SU-DHL-6 (cell line): ENCODE data around the gene G2E3.
A peak's percentile ranks its signal among the peaks of the same experiment; 100 is the strongest.

Source experiments
- H2AFZ ChIP-seq: fragments of 200-600 bp; sonication (generic); 2 replicates; pipeline ENCODE4 v1.6.1; 2014; ENCODE audit warnings: low read depth, mild to moderate bottlenecking, moderate library complexity, mixed read lengths, antibody characterized with exemption, low read length; ENCODE audit not compliant: severe bottlenecking
- H3F3A ChIP-seq: fragments of 200-600 bp; shearing (Covaris generic); 2 replicates; pipeline ENCODE4 v1.6.0; 2016; ENCODE audit warnings: antibody characterized with exemption, mild to moderate bottlenecking; ENCODE audit not compliant: insufficient read depth
- H3K27ac ChIP-seq: fragments of 200-600 bp; sonication (generic); 2 replicates; pipeline ENCODE4 v1.5.1; 2016; ENCODE audit warnings: low read depth, mild to moderate bottlenecking, low read length, moderate library complexity, mixed read lengths
- H3K27me3 ChIP-seq: fragments of 200-600 bp; sonication (generic), shearing (Covaris generic); 2 replicates; pipeline ENCODE4 v1.6.0; 2014; ENCODE audit warnings: mild to moderate bottlenecking, low read length
- H3K36me3 ChIP-seq: fragments of 200-600 bp; sonication (generic); 2 replicates; pipeline ENCODE4 v1.6.1; 2014; ENCODE audit warnings: mild to moderate bottlenecking, low read length, mixed read lengths
- H3K4me2 ChIP-seq: fragments of 300-600, 200-600 bp; shearing (Covaris generic), sonication (generic); 2 replicates; pipeline ENCODE4 v1.6.0; 2014; ENCODE audit warnings: low read length, low read depth, mild to moderate bottlenecking; ENCODE audit not compliant: poor library complexity, severe bottlenecking
- H3K4me3 ChIP-seq: fragments of 200-600 bp; sonication (generic); 2 replicates; pipeline ENCODE4 v1.5.1; 2014; ENCODE audit warnings: antibody characterized with exemption, low read length, mild to moderate bottlenecking, mixed read lengths; ENCODE audit not compliant: insufficient read depth, poor library complexity, severe bottlenecking
- H3K79me2 ChIP-seq: fragments of 200-600 bp; sonication (generic); 2 replicates; pipeline ENCODE4 v1.6.1; 2014; ENCODE audit warnings: mild to moderate bottlenecking, low read length, moderate library complexity; ENCODE audit not compliant: insufficient read depth
- H3K9ac ChIP-seq: fragments of 200-600 bp; sonication (generic); 2 replicates; pipeline ENCODE4 v1.7.0; 2014; ENCODE audit warnings: mild to moderate bottlenecking, low read length
- H3K9me2 ChIP-seq: fragments of 200-600 bp; sonication (generic); replicated peaks from 2 replicates; pipeline ENCODE4 v1.6.1; 2014; ENCODE audit warnings: low read length; ENCODE audit not compliant: insufficient read depth
- H3K9me3 ChIP-seq: fragments of 200-600 bp; sonication (generic); 2 replicates; pipeline ENCODE4 v1.6.1; 2014; ENCODE audit warnings: low read length, mixed read lengths; ENCODE audit not compliant: insufficient read depth
- H4K20me1 ChIP-seq: fragments of 200-600 bp; sonication (generic); 2 replicates; pipeline ENCODE4 v1.6.1; 2014; ENCODE audit warnings: low read depth, mild to moderate bottlenecking, antibody characterized with exemption, low read length, moderate library complexity, mixed read lengths
- CTCF ChIP-seq: fragments of 200-600 bp; sonication (generic); IDR thresholded peaks from one replicate; pipeline ENCODE4 v1.5.1; 2017; ENCODE audit warnings: antibody characterized with exemption, mild to moderate bottlenecking, low read length, moderate library complexity; ENCODE audit not compliant: insufficient read depth, poor library complexity, severe bottlenecking
- EZH2phosphoT487 ChIP-seq: fragments of 200-600 bp; sonication (generic), shearing (Covaris generic); conservative IDR thresholded peaks from 2 replicates; pipeline ENCODE4 v1.6.1; 2018; ENCODE audit warnings: mild to moderate bottlenecking, antibody characterized with exemption, low read length, moderate library complexity, mixed read lengths

The G2E3 gene

GRCh38 chr14:30559638-30560091 is 707 bp downstream of the G2E3 start:
- Histone ChIP-seq H3K27ac (peak overlapping the region; percentile 76), H2AFZ (peak overlapping the region; percentile 95)

GRCh38 chr14:30560581-30560980 is 1.6 kb downstream of the G2E3 start:
- H3K9me2 ChIP-seq: no peaks in the 10 kb centered on the region
- H2AFZ ChIP-seq: no peak overlapping the region
- no peaks in the 10 kb centered on the region for H3F3A ChIP-seq
- H3K9ac ChIP-seq: peak overlapping the region; percentile 84
- H3K27me3 ChIP-seq: no peaks in the 10 kb centered on the region
- no peak overlapping the region for H3K27ac ChIP-seq
- no peaks in the 10 kb centered on the region for H3K9me3 ChIP-seq
- H3K36me3 ChIP-seq: peaks cover 12% of the 10 kb centered on the region
- H3K79me2 ChIP-seq: peaks cover 64% of the 10 kb centered on the region
- peak overlapping the region; percentile 96 for H3K4me2 ChIP-seq
- TF ChIP-seq CTCF (no peak), EZH2phosphoT487 (no peak)
- peaks cover 22% of the 10 kb centered on the region for H4K20me1 ChIP-seq
- H3K4me3 ChIP-seq: peak overlapping the region; percentile 95

More at GRCh38 chr14:30559638-30560091, 707 bp downstream of the G2E3 start:
- Histone ChIP-seq H3K4me3 (peak overlapping the region; percentile 95), H3K27me3 (no peaks in the 10 kb centered on the region), H3K9ac (peak overlapping the region; percentile 84), H3F3A (no peaks in the 10 kb centered on the region), H3K9me3 (no peaks in the 10 kb centered on the region), H3K4me2 (peak overlapping the region; percentile 96), H3K79me2 (peaks cover 55% of the 10 kb centered on the region), H3K9me2 (no peaks in the 10 kb centered on the region), H4K20me1 (peaks cover 20% of the 10 kb centered on the region), H3K36me3 (peaks cover 8% of the 10 kb centered on the region)
- TF ChIP-seq EZH2phosphoT487 (no peak), CTCF (no peak)

GRCh38 chr14:30564235-30564867 is 5.4 kb downstream of the G2E3 start:
- no peaks in the 10 kb centered on the region for H3K9me3 ChIP-seq
- no peak overlapping the region for H3K27ac ChIP-seq
- H3K9ac ChIP-seq: no peak overlapping the region
- no peak overlapping the region for H3K4me3 ChIP-seq
- H4K20me1 ChIP-seq: peaks cover 43% of the 10 kb centered on the region
- no peak overlapping the region for H3K4me2 ChIP-seq
- 0 out of 2 replicates have a peak, but pooled peaks cover 5% of the 10 kb centered on the region for H3F3A ChIP-seq
- peaks cover 18% of the 10 kb centered on the region for H3K36me3 ChIP-seq
- H2AFZ ChIP-seq: no peak overlapping the region
- no peaks in the 10 kb centered on the region for H3K9me2 ChIP-seq
- peaks cover 99% of the 10 kb centered on the region for H3K79me2 ChIP-seq
- TF ChIP-seq EZH2phosphoT487: no peak
- TF ChIP-seq CTCF: no peak
- no peaks in the 10 kb centered on the region for H3K27me3 ChIP-seq
